D721Med (cell line): ENCODE measurements around the gene IL37.
"Not testable (repeated sequence)": the region's sequence is repeated elsewhere in the genome, so short reads cannot be mapped to it uniquely, and the experiment has no call there.

Experiments used
- DNase-seq: peaks from one replicate; pipeline ENCODE4 v3.0.0; 2011; ENCODE audit warnings: low spot score; ENCODE audit not compliant: insufficient read length
- FAIRE-seq: peaks from 2 replicates; lab custom pipeline; 2011; peaks lifted over from hg19 to GRCh38; lab: Jason Lieb, UNC
- TF ChIP-seq, protein P1 (sequence below): IDR thresholded peaks from 2 replicates; pipeline ENCODE4 v1.5.1; 2012; ENCODE audit warnings: mild to moderate bottlenecking, control low read depth; ENCODE audit not compliant: insufficient read depth; ENCODE audit errors: missing control alignments

Gene IL37

DNA sequence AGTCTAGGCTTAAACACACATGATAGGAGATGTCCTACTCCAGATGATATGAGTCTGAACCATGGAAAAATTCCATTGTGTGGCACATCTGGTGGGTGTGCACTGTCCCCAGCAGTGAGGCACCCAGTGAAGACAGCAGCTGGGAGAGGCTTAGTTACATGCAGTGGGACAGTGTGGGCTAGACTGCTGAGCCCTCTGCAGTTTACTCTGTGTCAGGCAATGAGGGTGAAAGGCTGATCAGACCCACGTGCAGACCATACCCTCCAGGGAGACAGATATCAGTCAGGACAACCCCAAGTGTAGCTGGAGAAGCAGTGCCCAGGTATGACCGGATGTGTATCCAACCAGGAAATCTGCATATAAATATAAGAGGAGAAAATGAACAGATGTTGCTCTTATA lies 13.4 kb downstream of the IL37 start:
- FAIRE-seq: no peak
- DNase-seq: no peak
- TF ChIP-seq, protein P1, sequence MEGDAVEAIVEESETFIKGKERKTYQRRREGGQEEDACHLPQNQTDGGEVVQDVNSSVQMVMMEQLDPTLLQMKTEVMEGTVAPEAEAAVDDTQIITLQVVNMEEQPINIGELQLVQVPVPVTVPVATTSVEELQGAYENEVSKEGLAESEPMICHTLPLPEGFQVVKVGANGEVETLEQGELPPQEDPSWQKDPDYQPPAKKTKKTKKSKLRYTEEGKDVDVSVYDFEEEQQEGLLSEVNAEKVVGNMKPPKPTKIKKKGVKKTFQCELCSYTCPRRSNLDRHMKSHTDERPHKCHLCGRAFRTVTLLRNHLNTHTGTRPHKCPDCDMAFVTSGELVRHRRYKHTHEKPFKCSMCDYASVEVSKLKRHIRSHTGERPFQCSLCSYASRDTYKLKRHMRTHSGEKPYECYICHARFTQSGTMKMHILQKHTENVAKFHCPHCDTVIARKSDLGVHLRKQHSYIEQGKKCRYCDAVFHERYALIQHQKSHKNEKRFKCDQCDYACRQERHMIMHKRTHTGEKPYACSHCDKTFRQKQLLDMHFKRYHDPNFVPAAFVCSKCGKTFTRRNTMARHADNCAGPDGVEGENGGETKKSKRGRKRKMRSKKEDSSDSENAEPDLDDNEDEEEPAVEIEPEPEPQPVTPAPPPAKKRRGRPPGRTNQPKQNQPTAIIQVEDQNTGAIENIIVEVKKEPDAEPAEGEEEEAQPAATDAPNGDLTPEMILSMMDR: no peak

DNA sequence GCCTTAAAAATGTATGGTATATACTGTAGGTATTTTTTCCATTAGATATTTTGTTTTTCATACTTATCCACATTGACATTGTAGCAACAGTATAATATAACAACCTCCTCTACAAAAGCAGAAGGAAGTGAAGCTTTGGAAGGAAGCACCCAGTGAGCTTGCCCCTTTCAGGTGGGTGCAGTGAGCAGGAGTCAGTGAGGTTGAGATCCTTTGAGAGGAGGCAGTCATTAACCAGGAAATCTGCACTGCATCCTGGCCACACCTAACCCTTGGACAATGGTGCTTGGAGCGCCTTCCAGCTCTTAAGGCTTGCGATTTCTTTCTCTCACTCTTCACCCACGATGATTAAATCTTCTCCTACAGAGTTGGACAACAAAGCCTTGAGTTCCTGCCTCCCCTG lies 13.9 kb downstream of the IL37 start:
- TF ChIP-seq, protein P1: no peak
- FAIRE-seq: no peak
- no peak for DNase-seq

DNA sequence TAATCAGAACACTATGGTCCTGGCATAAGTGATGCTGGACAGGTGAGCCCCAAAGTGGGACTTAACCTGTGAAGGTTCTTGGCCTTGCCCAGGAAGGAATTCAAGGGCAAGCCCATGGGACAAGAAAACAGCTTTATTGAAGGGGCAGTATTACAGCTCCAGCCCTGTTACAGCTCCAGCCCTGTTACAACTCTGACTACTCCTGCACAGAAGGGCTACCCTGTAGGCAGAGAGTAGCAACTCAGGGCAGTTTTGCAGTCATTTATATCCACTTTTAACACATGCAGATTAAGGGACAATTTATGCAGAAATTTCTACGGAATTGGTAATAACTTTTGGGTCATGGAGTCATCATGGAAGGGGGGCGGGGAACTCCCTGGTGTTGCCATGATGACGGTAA lies 15.7 kb downstream of the IL37 start:
- FAIRE-seq (no peak), DNase-seq (no peak)
- TF ChIP-seq, protein P1: no peak

DNA sequence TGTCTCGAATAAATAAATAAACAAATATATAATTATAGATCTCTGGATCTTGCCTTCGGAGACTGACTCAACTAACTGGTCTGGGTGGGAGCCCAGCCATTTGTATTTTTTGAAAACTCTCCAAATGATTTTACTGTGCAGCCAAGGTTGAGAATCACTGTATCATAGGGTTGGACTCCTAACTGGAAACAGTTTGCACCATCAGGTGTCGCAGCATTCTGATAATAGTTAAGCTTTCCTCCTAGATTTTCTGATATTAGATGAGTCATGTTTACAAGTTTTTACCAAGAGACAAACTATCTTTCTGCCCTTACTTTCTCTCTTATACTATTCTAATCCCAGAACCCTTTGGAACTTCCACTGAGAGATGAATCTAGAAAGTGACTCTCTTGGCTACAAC lies 16.8 kb downstream of the IL37 start:
- DNase-seq (no peak), FAIRE-seq (no peak)
- TF ChIP-seq, protein P1: no peak

DNA sequence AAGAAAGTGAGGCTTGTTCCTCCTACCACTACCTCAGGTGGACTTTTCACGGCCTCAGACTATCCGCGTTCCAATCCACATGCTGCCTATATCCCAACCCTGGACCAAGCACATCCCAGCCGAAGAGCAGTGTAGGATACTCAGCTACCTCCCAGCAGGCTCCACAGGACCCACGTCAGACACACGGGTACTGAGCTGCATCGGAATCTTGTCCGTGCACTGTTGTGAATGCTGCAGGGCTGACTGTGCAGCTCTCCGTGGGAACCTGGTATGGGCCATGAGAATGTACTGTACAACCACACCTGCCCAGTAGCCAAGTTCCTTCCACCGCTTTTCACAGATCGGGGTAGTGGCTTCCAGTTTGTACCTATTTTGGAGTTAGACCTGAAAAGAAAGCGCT lies 22.3 kb downstream of the IL37 start:
- TF ChIP-seq, protein P1: no peak
- FAIRE-seq: no peak
- no peak for DNase-seq

DNA sequence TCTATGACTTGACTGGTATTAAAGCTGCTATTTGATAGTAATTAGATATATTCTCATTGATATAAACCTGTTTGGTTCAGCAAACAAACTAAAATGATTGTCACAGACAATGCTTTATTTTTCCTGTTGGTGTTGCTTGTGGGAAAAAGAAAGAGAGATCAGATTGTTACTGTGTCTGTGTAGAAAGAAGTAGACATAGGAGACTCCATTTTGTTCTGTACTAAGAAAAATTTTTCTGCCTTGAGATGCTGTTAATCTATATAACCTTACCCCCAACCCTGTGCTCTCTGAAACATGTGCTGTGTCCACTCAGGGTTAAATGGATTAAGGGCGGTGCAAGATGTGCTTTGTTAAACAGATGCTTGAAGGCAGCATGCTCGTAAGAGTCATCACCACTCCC lies 23.2 kb downstream of the IL37 start:
- FAIRE-seq, DNase-seq: not testable (repeated sequence)

DNA sequence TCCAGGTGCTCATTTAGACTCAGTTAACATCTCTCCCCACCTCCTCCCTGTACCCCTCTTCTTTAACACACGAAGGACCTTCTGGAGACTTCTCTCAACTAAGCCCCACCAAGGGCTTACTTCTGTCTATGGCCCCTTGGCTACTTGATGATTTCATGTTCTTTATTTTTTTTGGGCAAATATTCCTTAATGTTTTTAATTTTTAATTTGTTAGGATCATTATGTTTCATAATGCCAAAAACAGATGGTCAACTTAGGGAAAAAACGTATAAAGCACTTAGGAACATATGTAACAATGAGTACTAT lies 25.9 kb downstream of the IL37 start:
- FAIRE-seq: no peak
- TF ChIP-seq, protein P1: no peak
- no peak for DNase-seq

DNA sequence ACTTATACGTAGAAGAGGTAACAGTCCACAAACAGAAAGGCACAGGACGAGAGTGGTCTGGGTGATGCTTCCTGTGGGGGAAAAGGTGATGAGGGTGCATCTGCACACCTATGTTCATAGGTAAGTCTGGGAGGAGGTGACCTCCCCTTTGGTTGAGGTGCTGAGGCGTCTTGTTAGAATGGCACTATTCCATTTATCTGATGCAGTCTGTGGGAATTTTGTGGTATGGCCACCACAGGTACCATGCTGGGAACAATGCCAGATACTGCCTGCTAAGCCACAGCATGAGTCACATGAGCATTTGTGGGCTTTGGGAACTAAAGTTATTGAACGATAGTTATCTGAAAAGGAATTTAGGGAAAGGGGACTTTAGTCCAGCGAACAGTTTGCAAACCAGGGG lies 27.9 kb downstream of the IL37 start:
- FAIRE-seq: no peak

More for the DNA sequence above, 27.9 kb downstream of the IL37 start:
- DNase-seq: no peak
- TF ChIP-seq, protein P1: no peak
